NCI-H1105 (cell line): ENCODE results near the gene TUBA3E.
"Not testable (repeated sequence)": the region's sequence is repeated elsewhere in the genome, so short reads cannot be mapped to it uniquely, and the experiment has no call there.

Source experiments
- DNase-seq: peaks from one replicate; lab custom pipeline; 2025; lab: John Stamatoyannopoulos, UW

The TUBA3E gene

GRCh38 chr2:130198343-130198742 is at the start of gene TUBA3E:
Gene TUBA3E (minus strand): TSS chr2:130198439. CDS start chr2:130198360, 79 bp downstream.
- DNase-seq = no peak

DNA sequence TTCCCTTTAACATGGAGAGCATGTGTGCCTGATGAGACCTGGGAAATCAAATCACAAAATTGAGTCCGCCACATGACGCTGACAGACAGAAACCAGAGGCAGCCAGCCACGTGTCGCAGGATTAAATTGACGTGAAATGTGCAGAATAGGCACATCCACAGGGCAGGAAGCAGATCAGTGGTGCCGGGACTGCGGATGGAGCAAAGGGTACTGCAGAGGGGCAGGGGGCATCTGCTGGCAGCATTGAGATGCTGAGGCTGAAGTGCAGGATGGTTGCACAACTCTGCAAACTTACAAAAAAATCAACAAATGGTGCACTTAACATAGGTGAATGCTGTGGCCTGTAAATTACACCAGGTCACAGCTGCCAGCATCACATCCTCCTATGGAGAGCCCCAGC is 48.2 kb upstream of the TUBA3E start:
- no peak for DNase-seq

GRCh38 chr2:130245976-130246375 is 47.7 kb upstream of the TUBA3E start:
- no peak for DNase-seq

- DNase-seq = no peak
Measured at GRCh38 chr2:130243359-130243758, 45.1 kb upstream of the TUBA3E start.

DNA sequence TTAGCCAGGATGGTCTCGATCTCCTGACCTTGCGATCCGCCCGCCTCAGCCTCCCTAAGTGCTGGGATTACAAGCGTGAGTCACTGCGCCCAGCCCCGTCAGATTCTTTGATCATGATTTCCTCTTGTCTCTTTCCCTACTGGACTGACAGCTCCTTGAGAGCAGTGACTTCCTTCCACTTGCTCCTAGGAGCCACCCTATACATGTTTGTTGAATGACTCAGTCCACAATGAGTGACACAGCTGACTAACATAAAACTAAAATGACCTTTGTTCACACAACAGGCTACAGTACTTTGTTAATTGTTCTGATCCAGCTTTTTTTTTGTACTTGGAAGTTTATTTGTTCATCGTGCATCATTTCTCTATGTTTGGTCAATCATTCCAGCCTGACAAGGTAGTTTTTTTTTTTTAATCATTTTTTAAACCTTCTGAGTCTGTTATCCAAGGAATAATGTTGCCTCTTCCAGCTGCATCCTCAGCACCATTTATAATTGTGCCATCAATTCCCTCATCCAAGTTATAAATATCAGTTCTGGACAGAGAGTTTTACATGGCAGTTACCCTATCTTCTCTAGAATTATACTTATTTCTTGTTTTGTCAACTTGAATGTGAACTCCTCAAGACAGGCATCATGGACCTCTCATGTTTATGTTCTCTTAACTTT is 42.9 kb upstream of the TUBA3E start:
- DNase-seq = no peak

DNA sequence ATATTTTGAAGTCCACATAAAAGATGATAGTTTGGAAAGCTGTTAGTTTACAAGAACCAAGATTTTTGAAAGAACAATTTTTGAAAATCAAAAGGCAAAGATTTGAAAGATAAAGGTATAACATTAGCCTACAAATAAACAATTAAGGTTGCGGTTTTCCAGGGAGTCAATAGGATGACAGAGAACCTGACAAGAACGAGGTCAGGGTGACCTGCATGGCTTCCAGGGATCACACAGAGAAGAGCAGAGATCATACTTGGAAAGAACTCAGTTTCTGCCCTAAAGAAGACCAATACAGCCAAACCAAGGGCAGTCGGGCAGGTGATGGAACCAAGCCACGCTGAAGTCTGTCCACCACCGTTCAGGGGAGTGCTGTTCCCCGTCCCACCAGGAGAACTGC is 41.3 kb upstream of the TUBA3E start:
- not testable (repeated sequence) for DNase-seq

- DNase-seq = not testable (repeated sequence)
Measured at GRCh38 chr2:130233066-130233465, 34.8 kb upstream of the TUBA3E start.

DNA sequence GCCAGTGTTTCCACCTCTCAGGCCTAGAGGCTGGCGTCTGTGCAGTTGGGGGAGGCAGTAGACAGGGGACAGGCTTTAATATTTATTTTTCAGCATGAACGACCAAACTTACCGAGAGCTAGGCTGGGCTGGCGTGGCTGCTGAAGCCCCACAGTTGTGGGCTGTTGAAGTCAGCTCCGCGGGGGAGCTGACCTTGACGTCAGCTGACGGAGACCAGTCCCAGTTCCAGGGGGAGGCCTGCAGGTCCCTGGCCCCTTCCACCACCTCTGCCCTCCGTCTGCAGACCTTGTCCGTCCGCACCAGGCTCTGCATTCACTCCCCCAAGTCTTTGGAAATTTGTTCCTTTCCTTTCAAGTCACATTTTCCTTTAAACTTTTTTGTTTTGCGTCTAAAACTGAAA is 33.4 kb upstream of the TUBA3E start:
- DNase-seq = no peak

- DNase-seq = not testable (repeated sequence)
Measured at GRCh38 chr2:130230907-130231306, 32.7 kb upstream of the TUBA3E start.

GRCh38 chr2:130230376-130230775 is 32.1 kb upstream of the TUBA3E start:
- DNase-seq = not testable (repeated sequence)

GRCh38 chr2:130229161-130229510 is 30.9 kb upstream of the TUBA3E start:
- DNase-seq = not testable (repeated sequence)

DNA sequence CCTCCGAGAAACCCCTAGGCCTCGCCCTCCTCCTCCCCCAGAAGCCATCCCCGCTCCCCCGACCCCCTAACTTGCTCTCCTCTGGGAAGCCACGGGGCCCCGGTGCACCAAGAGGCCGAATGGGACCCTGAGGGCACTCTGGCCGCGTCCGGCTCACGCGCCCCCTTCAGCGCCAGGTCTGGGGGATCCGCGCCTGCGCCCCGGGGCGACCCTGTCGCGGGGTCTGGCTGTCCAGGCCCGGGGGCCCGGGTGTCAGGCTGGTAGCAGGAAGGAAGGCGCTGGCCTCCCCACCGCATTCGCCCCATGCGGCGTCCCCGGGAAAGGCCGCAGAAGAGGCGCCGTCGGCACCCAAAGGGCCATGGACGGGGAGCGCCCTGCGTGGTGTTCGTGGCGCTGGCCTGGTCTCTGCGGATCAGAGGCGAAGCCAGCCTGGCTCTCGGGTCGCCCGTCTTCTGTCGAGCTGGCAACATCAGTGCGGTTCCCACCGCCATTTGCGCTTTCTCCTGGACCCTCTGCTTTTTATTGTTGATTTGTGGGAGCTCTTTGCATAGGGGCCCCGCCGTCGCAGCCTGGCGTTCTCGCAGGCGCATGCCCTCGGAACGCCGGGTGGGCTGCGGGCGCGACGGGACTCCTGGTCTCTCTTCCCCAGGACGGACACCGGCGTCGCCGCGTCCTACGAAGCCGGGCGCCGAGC is 30.4 kb upstream of the TUBA3E start:
- not testable (repeated sequence) for DNase-seq

GRCh38 chr2:130228005-130228404 is 29.8 kb upstream of the TUBA3E start:
- not testable (repeated sequence) for DNase-seq

- not testable (repeated sequence) for DNase-seq
Measured at GRCh38 chr2:130222523-130222922, 24.3 kb upstream of the TUBA3E start.

DNA sequence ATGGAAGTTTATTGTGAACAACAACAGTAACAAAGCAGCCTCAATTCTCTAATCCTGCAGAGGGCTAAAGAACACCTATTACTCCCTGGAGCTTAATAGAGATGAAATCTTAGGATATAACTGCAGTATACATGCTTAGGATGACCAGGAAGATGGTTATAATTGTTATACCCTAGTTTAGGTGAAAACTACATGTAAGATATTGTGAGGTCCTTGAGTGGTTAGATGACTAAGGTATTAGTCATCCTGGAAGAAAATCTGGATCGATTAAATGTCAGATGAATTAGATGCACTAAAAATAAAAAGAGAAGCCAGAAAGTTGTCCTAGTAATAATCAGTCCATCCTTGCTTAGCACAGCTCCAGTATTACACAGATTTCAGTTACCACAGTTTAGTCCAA is 22.3 kb upstream of the TUBA3E start:
- DNase-seq = not testable (repeated sequence)

GRCh38 chr2:130219147-130219546 is 20.9 kb upstream of the TUBA3E start:
- not testable (repeated sequence) for DNase-seq

GRCh38 chr2:130207051-130207450 is 8.8 kb upstream of the TUBA3E start:
- DNase-seq = not testable (repeated sequence)

DNA sequence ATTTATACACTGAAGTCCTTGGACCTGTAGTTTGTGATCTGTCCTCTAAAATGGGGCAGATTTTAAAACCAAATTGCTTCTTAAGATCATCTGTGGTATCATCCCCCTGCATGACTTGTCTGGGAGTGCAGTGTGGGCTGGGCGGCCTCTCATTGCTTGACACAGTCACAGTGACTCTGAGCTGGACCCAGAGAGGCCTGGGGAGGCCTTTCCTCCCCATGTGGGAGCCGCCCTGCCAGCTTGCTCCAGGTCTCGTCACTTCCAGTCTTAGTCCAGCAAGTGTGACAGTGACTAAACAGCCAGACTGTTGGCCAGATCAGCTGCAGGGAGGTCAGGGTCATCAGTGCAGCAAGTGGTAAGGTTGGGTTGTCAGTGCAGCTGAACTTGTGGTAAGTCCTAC is 4.9 kb upstream of the TUBA3E start:
- not testable (repeated sequence) for DNase-seq

- DNase-seq = not testable (repeated sequence)
Measured at GRCh38 chr2:130202518-130202917, 4.3 kb upstream of the TUBA3E start.

DNA sequence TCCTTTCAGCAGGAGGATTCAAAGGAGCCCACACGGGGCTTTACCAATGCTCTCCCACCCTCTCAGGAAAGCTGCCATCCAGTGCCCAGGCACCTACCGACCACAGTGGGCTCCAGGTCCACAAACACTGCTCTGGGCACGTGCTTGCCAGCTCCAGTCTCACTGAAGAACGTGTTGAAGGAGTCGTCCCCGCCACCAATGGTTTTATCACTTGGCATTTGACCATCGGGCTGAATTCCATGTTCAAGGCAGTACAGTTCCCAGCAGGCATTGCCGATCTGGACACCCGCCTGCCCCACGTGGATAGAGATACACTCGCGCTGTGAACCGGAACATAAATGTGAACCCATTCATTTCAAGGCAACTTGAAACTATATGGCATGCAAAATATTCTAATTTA is 2.2 kb downstream of the TUBA3E start:
- DNase-seq = not testable (repeated sequence)

DNA sequence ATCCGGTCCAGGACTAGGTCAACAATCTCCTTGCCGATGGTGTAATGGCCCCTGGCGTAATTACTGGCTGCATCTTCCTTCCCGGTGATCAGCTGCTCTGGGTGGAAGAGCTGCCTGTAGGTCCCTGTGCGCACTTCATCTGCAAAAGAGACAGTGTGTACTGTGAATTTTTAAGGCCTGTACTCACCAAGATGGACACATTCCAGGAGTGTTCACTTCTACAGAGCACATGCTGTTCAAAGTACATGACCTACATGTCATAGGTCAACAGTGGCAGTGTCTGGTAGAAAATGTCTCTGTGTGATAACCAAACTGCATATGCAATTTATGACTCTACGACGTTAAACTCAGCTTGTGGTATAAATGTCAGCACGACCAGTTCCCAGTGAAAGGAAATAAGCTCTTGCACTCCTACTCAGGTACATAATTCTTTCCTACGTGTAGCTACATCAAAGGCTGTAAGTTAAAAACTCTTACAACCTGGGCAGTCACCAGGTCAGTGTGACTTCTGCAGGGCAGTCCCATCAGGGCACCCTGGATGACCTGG is 3.1 kb downstream of the TUBA3E start:
- DNase-seq = not testable (repeated sequence)

GRCh38 chr2:130193824-130194223 is 4.4 kb downstream of the TUBA3E start:
- DNase-seq = not testable (repeated sequence)

DNA sequence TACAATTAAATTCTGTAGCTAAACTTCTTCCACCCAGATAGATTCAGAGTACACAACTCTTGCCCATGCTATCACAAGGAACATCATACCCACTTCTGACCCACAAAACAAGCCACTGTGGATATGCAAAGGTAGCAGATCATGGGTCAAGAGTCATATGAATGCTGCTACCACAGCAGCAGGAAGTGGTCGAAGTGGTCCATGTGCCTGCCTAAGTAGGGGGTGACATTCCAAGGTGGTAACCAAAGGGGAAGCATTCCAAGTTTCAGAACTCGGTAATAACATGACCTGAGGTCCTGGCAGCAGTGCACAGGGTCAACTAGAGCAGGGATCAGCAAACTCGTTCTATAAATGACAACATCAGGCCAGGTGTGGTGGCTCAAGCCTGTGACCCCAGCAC is 5.8 kb downstream of the TUBA3E start:
- not testable (repeated sequence) for DNase-seq
